HepG2 (cell line): Measurements from ENCODE around the gene LYRM1. TPM values are rescaled to one million over a fixed set of nuclear protein-coding genes. Genes with fewer than 3 reads are reported as not detected.
A peak's percentile ranks its signal among the peaks of the same experiment; 100 is the strongest.

Experiments used
- JDP2 ChIP-seq: sonication (generic); formaldehyde crosslinking; IDR thresholded peaks from 2 replicates; pipeline ENCODE4 v1.8.1; 2022; ENCODE audit warnings: missing genetic modification reagents, borderline replicate concordance
- MBD4 ChIP-seq: IDR thresholded peaks from 2 replicates; pipeline ENCODE4 v1.6.1; 2012; ENCODE audit warnings: low read length, inconsistent platforms, borderline replicate concordance
- MIER3 ChIP-seq: IDR thresholded peaks from 2 replicates; pipeline ENCODE4 v1.6.1; 2016; ENCODE audit warnings: missing compliant biosample characterization, borderline replicate concordance
- PCBP2 ChIP-seq: fragments of 200-400 bp; formaldehyde crosslinking; optimal IDR thresholded peaks from 2 replicates; pipeline ENCODE3; 2018; ENCODE audit warnings: low read length, low read depth; ENCODE audit not compliant: poor library complexity, severe bottlenecking
- SCMH1 ChIP-seq: sonication (generic); formaldehyde crosslinking; IDR thresholded peaks from 2 replicates; pipeline ENCODE4 v1.9.0; 2021; ENCODE audit warnings: missing genetic modification reagents, mild to moderate bottlenecking, borderline replicate concordance
- SNRNP70 ChIP-seq: fragments of 200-400 bp; formaldehyde crosslinking; IDR thresholded peaks from 2 replicates; pipeline ENCODE4 v1.6.1; 2017; ENCODE audit warnings: mild to moderate bottlenecking, low read depth, low read length, moderate library complexity
- ZBTB7A ChIP-seq: sonication (generic); formaldehyde crosslinking; IDR thresholded peaks from 2 replicates; pipeline ENCODE4 v1.8.0; 2022; ENCODE audit warnings: mild to moderate bottlenecking, missing genetic modification reagents
- ZNF564 ChIP-seq: sonication (generic); formaldehyde crosslinking; IDR thresholded peaks from 2 replicates; pipeline ENCODE4 v1.8.1; 2023; ENCODE audit warnings: mild to moderate bottlenecking, missing genetic modification reagents
- ZNF607 ChIP-seq: sonication (generic); formaldehyde crosslinking; IDR thresholded peaks from 2 replicates; pipeline ENCODE4 v1.5.1; 2020; ENCODE audit warnings: missing genetic modification reagents, mild to moderate bottlenecking, borderline replicate concordance
- ZNF749 ChIP-seq: sonication (generic); formaldehyde crosslinking; IDR thresholded peaks from 2 replicates; pipeline ENCODE4 v1.8.0; 2022; ENCODE audit warnings: mild to moderate bottlenecking, missing genetic modification reagents, moderate library complexity, borderline replicate concordance
- ZNF788 ChIP-seq: sonication (generic); formaldehyde crosslinking; IDR thresholded peaks from 2 replicates; pipeline ENCODE4 v1.5.0; 2020; ENCODE audit warnings: mild to moderate bottlenecking, missing genetic modification reagents, borderline replicate concordance
- ZNF850 ChIP-seq: sonication (generic); formaldehyde crosslinking; conservative IDR thresholded peaks from 2 replicates; pipeline ENCODE4 v1.9.0; 2021; ENCODE audit warnings: mild to moderate bottlenecking, missing genetic modification reagents
- ZNF879 ChIP-seq: sonication (generic); formaldehyde crosslinking; IDR thresholded peaks from 2 replicates; pipeline ENCODE4 v1.8.1; 2023; ENCODE audit warnings: missing genetic modification reagents
- polyA plus RNA-seq, 8 experiments: library from polyadenylated mRNA; depleted of rRNA in 3 of 8; stranded (reverse) in 7 of 8; unstranded in 1 of 8; fragments of >200 nt; fragmentation: Illumina TruSeq in 4 of 8; extraction: Trizol in 4 of 8; gene quantifications; 2 replicates each; pipeline versions ENCODE4 v1.2.1 to v1.2.3, GENCODE V29; 2011 to 2016; ENCODE audit warnings: low read depth in 4 of 8, missing spikeins in 1 of 8, mixed read lengths in 1 of 8; ENCODE audit not compliant: insufficient read depth in 1 of 8
- total RNA-seq, 5 experiments: library from RNA; depleted of rRNA; stranded (reverse); fragments of >200 nt; fragmentation: Illumina TruSeq; extraction: Trizol; gene quantifications; 2 replicates each; pipeline ENCODE4 v1.2.3, GENCODE V29; 2016; ENCODE audit warnings: low read depth in 1 of 5
- TF ChIP-seq, protein P1 (sequence below): sonication (generic); formaldehyde crosslinking; IDR thresholded peaks from 2 replicates; pipeline ENCODE4 v1.9.0; 2021; ENCODE audit warnings: missing genetic modification reagents, borderline replicate concordance
- TF ChIP-seq, protein P2 (sequence below): sonication (generic); formaldehyde crosslinking; IDR thresholded peaks from 2 replicates; pipeline ENCODE4 v1.5.1; 2020; ENCODE audit warnings: mild to moderate bottlenecking, missing genetic modification reagents
- TF ChIP-seq, protein P3 (sequence below): sonication (generic); formaldehyde crosslinking; conservative IDR thresholded peaks from 2 replicates; pipeline ENCODE4 v1.8.0; 2022; ENCODE audit warnings: missing genetic modification reagents
- TF ChIP-seq, protein P4 (sequence below): sonication (generic); formaldehyde crosslinking; conservative IDR thresholded peaks from 2 replicates; pipeline ENCODE4 v1.4.0; 2020; ENCODE audit warnings: missing genetic modification reagents

Gene LYRM1
- total and polyA plus RNA-seq, 2 of the 13 experiments (the other 11 are each of a cell fraction or from before 2014, with no cell fraction given) = 59.2 to 82.6 TPM

DNA sequence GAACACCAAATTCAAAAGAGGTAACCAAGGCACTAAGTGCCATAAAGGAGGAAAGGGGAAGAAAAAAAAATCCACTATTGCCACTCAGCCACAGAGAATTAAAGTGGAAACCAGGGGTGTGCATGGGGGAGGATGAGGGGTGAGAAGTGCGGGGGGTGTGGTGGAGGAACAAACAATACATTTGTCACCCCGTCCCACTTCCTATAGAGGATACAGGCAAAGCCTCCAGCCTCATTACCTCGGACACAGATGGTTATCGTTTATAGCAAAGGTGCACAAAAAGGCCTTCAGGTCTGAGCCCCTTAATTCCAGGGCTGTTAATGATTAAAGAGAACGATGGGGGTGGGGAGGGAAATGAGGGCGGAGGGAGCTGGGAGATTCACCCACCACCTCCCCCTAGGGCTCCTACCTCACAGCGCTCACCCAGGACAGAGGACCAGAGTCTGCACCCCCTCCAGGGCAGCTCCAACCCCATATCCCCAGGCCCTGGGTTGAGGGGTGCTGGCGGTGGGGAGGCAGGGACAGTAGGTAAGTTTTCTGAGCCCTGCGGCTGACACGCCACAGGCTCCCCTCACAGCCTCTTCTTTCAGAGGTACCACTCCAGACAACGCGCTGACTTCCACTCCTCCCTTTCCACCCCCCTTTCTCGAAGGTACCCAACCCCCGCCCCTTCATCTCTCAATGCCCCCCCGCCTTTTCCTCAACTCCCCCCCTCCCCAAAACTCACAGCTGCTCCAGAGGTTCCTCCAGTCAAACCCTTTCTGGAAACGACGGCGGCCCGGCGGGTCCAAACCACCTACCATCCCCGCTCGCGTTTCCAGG is 883 bp upstream of the LYRM1 start (continued):
- TF ChIP-seq, protein P1, sequence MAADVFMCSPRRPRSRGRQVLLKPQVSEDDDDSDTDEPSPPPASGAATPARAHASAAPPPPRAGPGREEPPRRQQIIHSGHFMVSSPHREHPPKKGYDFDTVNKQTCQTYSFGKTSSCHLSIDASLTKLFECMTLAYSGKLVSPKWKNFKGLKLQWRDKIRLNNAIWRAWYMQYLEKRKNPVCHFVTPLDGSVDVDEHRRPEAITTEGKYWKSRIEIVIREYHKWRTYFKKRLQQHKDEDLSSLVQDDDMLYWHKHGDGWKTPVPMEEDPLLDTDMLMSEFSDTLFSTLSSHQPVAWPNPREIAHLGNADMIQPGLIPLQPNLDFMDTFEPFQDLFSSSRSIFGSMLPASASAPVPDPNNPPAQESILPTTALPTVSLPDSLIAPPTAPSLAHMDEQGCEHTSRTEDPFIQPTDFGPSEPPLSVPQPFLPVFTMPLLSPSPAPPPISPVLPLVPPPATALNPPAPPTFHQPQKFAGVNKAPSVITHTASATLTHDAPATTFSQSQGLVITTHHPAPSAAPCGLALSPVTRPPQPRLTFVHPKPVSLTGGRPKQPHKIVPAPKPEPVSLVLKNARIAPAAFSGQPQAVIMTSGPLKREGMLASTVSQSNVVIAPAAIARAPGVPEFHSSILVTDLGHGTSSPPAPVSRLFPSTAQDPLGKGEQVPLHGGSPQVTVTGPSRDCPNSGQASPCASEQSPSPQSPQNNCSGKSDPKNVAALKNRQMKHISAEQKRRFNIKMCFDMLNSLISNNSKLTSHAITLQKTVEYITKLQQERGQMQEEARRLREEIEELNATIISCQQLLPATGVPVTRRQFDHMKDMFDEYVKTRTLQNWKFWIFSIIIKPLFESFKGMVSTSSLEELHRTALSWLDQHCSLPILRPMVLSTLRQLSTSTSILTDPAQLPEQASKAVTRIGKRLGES (CRISPR knock-in tag) = no peak
- TF ChIP-seq ZNF788 (CRISPR knock-in tag) (peak; percentile 74; the same call in 1 of the 2 replicates), SCMH1 (no peak), ZNF564 (CRISPR knock-in tag) (no peak), ZBTB7A (CRISPR knock-in tag) (0 out of 2 replicates have a peak, but pooled peaks have one; percentile 44), SNRNP70 (no peak), ZNF749 (no peak), ZNF850 (CRISPR knock-in tag) (no peak), MIER3 (CRISPR knock-in tag) (no peak), MBD4 (no peak), ZNF607 (no peak), JDP2 (CRISPR knock-in tag) (no peak), ZNF879 (CRISPR knock-in tag) (peak; percentile 82; the same call in 1 of the 2 replicates), PCBP2 (peak; percentile 17)
- TF ChIP-seq, protein P2, sequence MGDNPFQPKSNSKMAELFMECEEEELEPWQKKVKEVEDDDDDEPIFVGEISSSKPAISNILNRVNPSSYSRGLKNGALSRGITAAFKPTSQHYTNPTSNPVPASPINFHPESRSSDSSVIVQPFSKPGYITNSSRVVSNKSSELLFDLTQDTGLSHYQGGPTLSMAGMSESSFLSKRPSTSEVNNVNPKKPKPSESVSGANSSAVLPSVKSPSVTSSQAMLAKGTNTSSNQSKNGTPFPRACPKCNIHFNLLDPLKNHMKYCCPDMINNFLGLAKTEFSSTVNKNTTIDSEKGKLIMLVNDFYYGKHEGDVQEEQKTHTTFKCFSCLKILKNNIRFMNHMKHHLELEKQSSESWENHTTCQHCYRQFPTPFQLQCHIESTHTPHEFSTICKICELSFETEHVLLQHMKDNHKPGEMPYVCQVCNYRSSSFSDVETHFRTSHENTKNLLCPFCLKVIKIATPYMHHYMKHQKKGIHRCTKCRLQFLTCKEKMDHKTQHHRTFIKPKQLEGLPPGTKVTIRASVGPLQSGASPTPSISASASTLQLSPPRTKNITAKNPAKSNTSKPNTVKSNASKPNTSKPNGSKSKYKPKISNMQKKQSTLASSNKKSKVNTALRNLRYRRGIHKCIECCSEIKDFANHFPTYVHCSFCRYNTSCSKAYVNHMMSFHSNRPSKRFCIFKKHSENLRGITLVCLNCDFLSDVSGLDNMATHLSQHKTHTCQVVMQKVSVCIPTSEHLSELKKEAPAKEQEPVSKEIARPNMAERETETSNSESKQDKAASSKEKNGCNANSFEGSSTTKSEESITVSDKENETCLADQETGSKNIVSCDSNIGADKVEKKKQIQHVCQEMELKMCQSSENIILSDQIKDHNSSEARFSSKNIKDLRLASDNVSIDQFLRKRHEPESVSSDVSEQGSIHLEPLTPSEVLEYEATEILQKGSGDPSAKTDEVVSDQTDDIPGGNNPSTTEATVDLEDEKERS (CRISPR knock-in tag) = peak; percentile 6; the same call in 1 of the 2 replicates
- TF ChIP-seq, protein P3, sequence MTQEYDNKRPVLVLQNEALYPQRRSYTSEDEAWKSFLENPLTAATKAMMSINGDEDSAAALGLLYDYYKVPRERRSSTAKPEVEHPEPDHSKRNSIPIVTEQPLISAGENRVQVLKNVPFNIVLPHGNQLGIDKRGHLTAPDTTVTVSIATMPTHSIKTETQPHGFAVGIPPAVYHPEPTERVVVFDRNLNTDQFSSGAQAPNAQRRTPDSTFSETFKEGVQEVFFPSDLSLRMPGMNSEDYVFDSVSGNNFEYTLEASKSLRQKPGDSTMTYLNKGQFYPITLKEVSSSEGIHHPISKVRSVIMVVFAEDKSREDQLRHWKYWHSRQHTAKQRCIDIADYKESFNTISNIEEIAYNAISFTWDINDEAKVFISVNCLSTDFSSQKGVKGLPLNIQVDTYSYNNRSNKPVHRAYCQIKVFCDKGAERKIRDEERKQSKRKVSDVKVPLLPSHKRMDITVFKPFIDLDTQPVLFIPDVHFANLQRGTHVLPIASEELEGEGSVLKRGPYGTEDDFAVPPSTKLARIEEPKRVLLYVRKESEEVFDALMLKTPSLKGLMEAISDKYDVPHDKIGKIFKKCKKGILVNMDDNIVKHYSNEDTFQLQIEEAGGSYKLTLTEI (CRISPR knock-in tag) = no peak
- TF ChIP-seq, protein P4, sequence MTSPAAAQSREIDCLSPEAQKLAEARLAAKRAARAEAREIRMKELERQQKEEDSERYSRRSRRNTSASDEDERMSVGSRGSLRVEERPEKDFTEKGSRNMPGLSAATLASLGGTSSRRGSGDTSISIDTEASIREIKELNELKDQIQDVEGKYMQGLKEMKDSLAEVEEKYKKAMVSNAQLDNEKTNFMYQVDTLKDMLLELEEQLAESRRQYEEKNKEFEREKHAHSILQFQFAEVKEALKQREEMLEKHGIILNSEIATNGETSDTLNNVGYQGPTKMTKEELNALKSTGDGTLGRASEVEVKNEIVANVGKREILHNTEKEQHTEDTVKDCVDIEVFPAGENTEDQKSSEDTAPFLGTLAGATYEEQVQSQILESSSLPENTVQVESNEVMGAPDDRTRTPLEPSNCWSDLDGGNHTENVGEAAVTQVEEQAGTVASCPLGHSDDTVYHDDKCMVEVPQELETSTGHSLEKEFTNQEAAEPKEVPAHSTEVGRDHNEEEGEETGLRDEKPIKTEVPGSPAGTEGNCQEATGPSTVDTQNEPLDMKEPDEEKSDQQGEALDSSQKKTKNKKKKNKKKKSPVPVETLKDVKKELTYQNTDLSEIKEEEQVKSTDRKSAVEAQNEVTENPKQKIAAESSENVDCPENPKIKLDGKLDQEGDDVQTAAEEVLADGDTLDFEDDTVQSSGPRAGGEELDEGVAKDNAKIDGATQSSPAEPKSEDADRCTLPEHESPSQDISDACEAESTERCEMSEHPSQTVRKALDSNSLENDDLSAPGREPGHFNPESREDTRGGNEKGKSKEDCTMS = no peak; the same call in 1 of the 2 replicates
